ENCODE measurements around the gene CRADD.
A peak's percentile ranks its signal among the peaks of the same experiment; 100 is the strongest.
"Not testable (repeated sequence)": the region's sequence is repeated elsewhere in the genome, so short reads cannot be mapped to it uniquely, and the experiment has no call there.

The CRADD gene

GRCh38 chr12:93758801-93759373, 81.7 kb downstream of the CRADD start:
- no peak for DNase-seq (ENCODE audit: low read depth)

- DNase-seq (ENCODE audit: low read depth), result no peak
Measured at GRCh38 chr12:93759512-93760081, 82.4 kb downstream of the CRADD start.

- no peak for DNase-seq (ENCODE audit: low read depth)
Measured at GRCh38 chr12:93760275-93760875, 83.2 kb downstream of the CRADD start.

GRCh38 chr12:93762059-93762719, 85.0 kb downstream of the CRADD start:
- no peak for DNase-seq (ENCODE audit: low read depth)

- DNase-seq (ENCODE audit: low read depth), result no peak
Measured at GRCh38 chr12:93762912-93763553, 85.9 kb downstream of the CRADD start.

- no peak for DNase-seq (ENCODE audit: low read depth)
Measured at GRCh38 chr12:93763746-93764147, 86.6 kb downstream of the CRADD start.

GRCh38 chr12:93766371-93766770, 89.2 kb downstream of the CRADD start:
- DNase-seq (ENCODE audit: low read depth), result no peak

GRCh38 chr12:93766796-93767523, 89.8 kb downstream of the CRADD start:
- DNase-seq (ENCODE audit: low read depth), result peak; percentile 81

- no peak for DNase-seq (ENCODE audit: low read depth)
Measured at GRCh38 chr12:93767524-93767863, 90.3 kb downstream of the CRADD start.

- no peak for DNase-seq (ENCODE audit: low read depth)
Measured at GRCh38 chr12:93772003-93772700, 95.0 kb downstream of the CRADD start.

GRCh38 chr12:93773122-93773871, 96.1 kb downstream of the CRADD start:
- DNase-seq (ENCODE audit: low read depth), result peak; percentile 88

- peak; percentile 94 for DNase-seq (ENCODE audit: low read depth)
Measured at GRCh38 chr12:93776581-93777018, 99.4 kb downstream of the CRADD start.

- peak; percentile 72 for DNase-seq (ENCODE audit: low read depth)
Measured at GRCh38 chr12:93777254-93777653, 100.1 kb downstream of the CRADD start.

- peak; percentile 84 for DNase-seq (ENCODE audit: low read depth)
Measured at GRCh38 chr12:93778306-93778705, 101.1 kb downstream of the CRADD start.

GRCh38 chr12:93778766-93779165, 101.6 kb downstream of the CRADD start:
- no peak for DNase-seq (ENCODE audit: low read depth)

GRCh38 chr12:93780101-93780641, 103.0 kb downstream of the CRADD start:
- DNase-seq (ENCODE audit: low read depth), result peak; percentile 59

GRCh38 chr12:93780886-93781285, 103.7 kb downstream of the CRADD start:
- not testable (repeated sequence) for DNase-seq (ENCODE audit: low read depth)

- DNase-seq (ENCODE audit: low read depth), result not testable (repeated sequence)
Measured at GRCh38 chr12:93781961-93782360, 104.8 kb downstream of the CRADD start.

GRCh38 chr12:93782853-93783252, 105.7 kb downstream of the CRADD start:
- DNase-seq (ENCODE audit: low read depth), result no peak

GRCh38 chr12:93783832-93784231, 106.7 kb downstream of the CRADD start:
- DNase-seq (ENCODE audit: low read depth), result no peak

All from iris pigment epithelial cell (primary cell).